HepG2 (cell line): ENCODE data around the gene MAB21L4. TPM values are rescaled to one million over a fixed set of nuclear protein-coding genes. Genes with fewer than 3 reads are reported as not detected.

Experiments
- EHMT2 ChIP-seq: fragments of 200-600 bp; sonication (generic); IDR thresholded peaks from 2 replicates; pipeline ENCODE4 v1.7.0; 2017; ENCODE audit warnings: antibody characterized with exemption, low read depth, low read length, borderline replicate concordance
- FIP1L1 ChIP-seq: fragments of 200-400 bp; formaldehyde crosslinking; IDR thresholded peaks from 2 replicates; pipeline ENCODE4 v1.6.1; 2018; ENCODE audit warnings: low read depth, mild to moderate bottlenecking, low read length, moderate library complexity, borderline replicate concordance; ENCODE audit not compliant: insufficient read depth
- KMT2B ChIP-seq: IDR thresholded peaks from 2 replicates; pipeline ENCODE4 v1.6.1; 2016; ENCODE audit warnings: missing genetic modification reagents, missing compliant biosample characterization
- NCOA1 ChIP-seq: sonication (generic); formaldehyde crosslinking; IDR thresholded peaks from 2 replicates; pipeline ENCODE4 v1.9.0; 2021; ENCODE audit warnings: missing genetic modification reagents
- NFE2L2 ChIP-seq: fragments of 150-350 bp; IDR thresholded peaks from 2 replicates; pipeline ENCODE4 v1.6.1; 2014; ENCODE audit warnings: low read length
- NFIC ChIP-seq: IDR thresholded peaks from 2 replicates; pipeline ENCODE4 v1.6.1; 2012; ENCODE audit warnings: mild to moderate bottlenecking, low read length, inconsistent platforms
- NR2C2 ChIP-seq: sonication (generic); formaldehyde crosslinking; IDR thresholded peaks from 2 replicates; pipeline ENCODE4 v1.4.0; 2020; ENCODE audit warnings: missing genetic modification reagents, mild to moderate bottlenecking, moderate library complexity, borderline replicate concordance
- PAX8 ChIP-seq: sonication (generic); formaldehyde crosslinking; IDR thresholded peaks from 2 replicates; pipeline ENCODE4 v1.8.0; 2022; ENCODE audit warnings: mild to moderate bottlenecking, missing genetic modification reagents, borderline replicate concordance
- PHF8 ChIP-seq: sonication (generic); formaldehyde crosslinking; IDR thresholded peaks from 2 replicates; pipeline ENCODE4 v1.5.0; 2020; ENCODE audit warnings: missing genetic modification reagents
- XRCC5 ChIP-seq: fragments of 200-400 bp; formaldehyde crosslinking; optimal IDR thresholded peaks from 2 replicates; pipeline ENCODE3; 2017; ENCODE audit warnings: mild to moderate bottlenecking, low read length
- ZNF296 ChIP-seq: sonication (generic); formaldehyde crosslinking; conservative IDR thresholded peaks from 2 replicates; pipeline ENCODE4 v1.5.0; 2020; ENCODE audit warnings: mild to moderate bottlenecking, missing genetic modification reagents
- ZNF737 ChIP-seq: sonication (generic); formaldehyde crosslinking; IDR thresholded peaks from 2 replicates; pipeline ENCODE4 v1.5.0; 2020; ENCODE audit warnings: missing genetic modification reagents, mild to moderate bottlenecking, borderline replicate concordance
- ZNF775 ChIP-seq: sonication (generic); formaldehyde crosslinking; IDR thresholded peaks from 2 replicates; pipeline ENCODE4 v1.4.0; 2020; ENCODE audit warnings: missing genetic modification reagents, mild to moderate bottlenecking, moderate library complexity, borderline replicate concordance
- ZNF879 ChIP-seq: sonication (generic); formaldehyde crosslinking; IDR thresholded peaks from 2 replicates; pipeline ENCODE4 v1.8.1; 2023; ENCODE audit warnings: missing genetic modification reagents
- polyA plus RNA-seq, 8 experiments: library from polyadenylated mRNA; depleted of rRNA in 3 of 8; stranded (reverse) in 7 of 8; unstranded in 1 of 8; fragments of >200 nt; fragmentation: Illumina TruSeq in 4 of 8; extraction: Trizol in 4 of 8; gene quantifications; 2 replicates each; pipeline versions ENCODE4 v1.2.1 to v1.2.3, GENCODE V29; 2011 to 2016; ENCODE audit warnings: low read depth in 4 of 8, missing spikeins in 1 of 8, mixed read lengths in 1 of 8; ENCODE audit not compliant: insufficient read depth in 1 of 8
- total RNA-seq, 5 experiments: library from RNA; depleted of rRNA; stranded (reverse); fragments of >200 nt; fragmentation: Illumina TruSeq; extraction: Trizol; gene quantifications; 2 replicates each; pipeline ENCODE4 v1.2.3, GENCODE V29; 2016; ENCODE audit warnings: low read depth in 1 of 5
- TF ChIP-seq, protein P1 (sequence below): sonication (generic); formaldehyde crosslinking; IDR thresholded peaks from 2 replicates; pipeline ENCODE4 v1.4.0; 2020; ENCODE audit warnings: missing genetic modification reagents
- TF ChIP-seq, protein P2 (sequence below): sonication (generic); formaldehyde crosslinking; IDR thresholded peaks from 2 replicates; pipeline ENCODE4 v1.5.0; 2020; ENCODE audit warnings: mild to moderate bottlenecking, missing genetic modification reagents
- TF ChIP-seq, protein P3 (sequence below): IDR thresholded peaks from 2 replicates; pipeline ENCODE4 v1.4.0; 2020; ENCODE audit warnings: mild to moderate bottlenecking, missing genetic modification reagents
- TF ChIP-seq, protein P4 (sequence below): sonication (generic); formaldehyde crosslinking; IDR thresholded peaks from 2 replicates; pipeline ENCODE4 v1.5.0; 2020; ENCODE audit warnings: mild to moderate bottlenecking, missing genetic modification reagents

MAB21L4 gene
- total and polyA plus RNA-seq, 2 of the 13 experiments (the other 11 are each of a cell fraction or from before 2014, with no cell fraction given), result 3.0 to 14.0 TPM

DNA sequence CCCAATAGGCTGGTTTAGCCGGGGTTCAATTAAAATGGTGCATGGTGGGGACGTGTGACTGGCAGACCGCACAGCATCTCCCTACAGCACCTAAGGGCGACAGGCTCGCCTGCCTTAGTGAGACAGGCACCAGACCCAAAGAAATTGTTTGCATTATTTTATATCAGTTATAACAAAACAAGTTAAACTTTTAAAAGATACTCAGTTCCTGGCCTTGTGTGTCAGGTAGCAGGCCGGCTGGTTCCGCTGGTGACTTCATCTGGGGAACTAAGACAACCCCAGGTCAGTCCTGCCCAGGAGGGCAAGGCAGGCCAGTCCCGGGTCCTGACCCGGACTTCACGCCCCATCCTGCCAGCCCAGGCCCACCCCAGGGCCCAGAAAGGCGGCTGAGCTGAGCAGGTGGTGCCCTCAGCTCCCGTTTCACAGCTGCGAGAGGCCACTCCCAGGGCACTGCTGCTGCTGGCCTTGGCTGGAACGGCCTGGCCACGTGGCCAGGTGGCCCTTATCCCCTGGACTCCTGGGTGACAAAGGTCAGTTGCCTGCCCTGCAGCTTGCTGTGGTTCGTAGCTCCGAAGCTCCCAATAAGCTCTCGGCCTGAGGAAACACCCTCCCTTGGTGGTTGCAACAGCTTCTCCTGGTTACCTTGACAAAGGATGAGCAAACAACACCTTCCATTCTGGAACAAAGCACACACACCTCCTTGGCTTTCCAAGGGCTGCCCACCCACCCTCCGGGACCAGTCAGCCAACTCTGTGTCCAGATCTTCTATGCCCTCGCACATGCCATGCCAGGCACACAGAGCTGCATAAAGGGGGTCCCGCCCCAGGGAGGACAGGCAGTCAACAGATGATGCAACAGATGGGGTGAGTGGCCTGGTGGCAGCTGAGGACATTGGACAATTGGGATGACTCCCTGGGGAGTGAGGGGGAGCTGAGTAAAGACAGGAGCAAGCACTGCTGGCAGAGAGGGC, 38.6 kb downstream of the MAB21L4 start (continued):
- TF ChIP-seq KMT2B (CRISPR knock-in tag) (peak; percentile 80; the same call in 1 of the 2 replicates), ZNF775 (CRISPR knock-in tag) (peak; percentile 68; the same call in 1 of the 2 replicates), NCOA1 (CRISPR knock-in tag) (no peak; the same call in 1 of the 2 replicates), PAX8 (CRISPR knock-in tag) (0 out of 2 replicates have a peak, but pooled peaks have one; percentile 86), NFE2L2 (no peak), ZNF296 (CRISPR knock-in tag) (peak; percentile 99), FIP1L1 (no peak), XRCC5 (peak; percentile 86), PHF8 (peak; percentile 77; the same call in 1 of the 2 replicates), EHMT2 (peak; percentile 89), ZNF879 (peak; percentile 96), NFIC (no peak), NR2C2 (CRISPR knock-in tag) (peak; percentile 96), ZNF737 (CRISPR knock-in tag) (peak; percentile 55; the same call in 1 of the 2 replicates)
- TF ChIP-seq, protein P1, sequence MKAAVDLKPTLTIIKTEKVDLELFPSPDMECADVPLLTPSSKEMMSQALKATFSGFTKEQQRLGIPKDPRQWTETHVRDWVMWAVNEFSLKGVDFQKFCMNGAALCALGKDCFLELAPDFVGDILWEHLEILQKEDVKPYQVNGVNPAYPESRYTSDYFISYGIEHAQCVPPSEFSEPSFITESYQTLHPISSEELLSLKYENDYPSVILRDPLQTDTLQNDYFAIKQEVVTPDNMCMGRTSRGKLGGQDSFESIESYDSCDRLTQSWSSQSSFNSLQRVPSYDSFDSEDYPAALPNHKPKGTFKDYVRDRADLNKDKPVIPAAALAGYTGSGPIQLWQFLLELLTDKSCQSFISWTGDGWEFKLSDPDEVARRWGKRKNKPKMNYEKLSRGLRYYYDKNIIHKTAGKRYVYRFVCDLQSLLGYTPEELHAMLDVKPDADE, result 0 out of 2 replicates have a peak, but pooled peaks have one; percentile 36
- TF ChIP-seq, protein P2, sequence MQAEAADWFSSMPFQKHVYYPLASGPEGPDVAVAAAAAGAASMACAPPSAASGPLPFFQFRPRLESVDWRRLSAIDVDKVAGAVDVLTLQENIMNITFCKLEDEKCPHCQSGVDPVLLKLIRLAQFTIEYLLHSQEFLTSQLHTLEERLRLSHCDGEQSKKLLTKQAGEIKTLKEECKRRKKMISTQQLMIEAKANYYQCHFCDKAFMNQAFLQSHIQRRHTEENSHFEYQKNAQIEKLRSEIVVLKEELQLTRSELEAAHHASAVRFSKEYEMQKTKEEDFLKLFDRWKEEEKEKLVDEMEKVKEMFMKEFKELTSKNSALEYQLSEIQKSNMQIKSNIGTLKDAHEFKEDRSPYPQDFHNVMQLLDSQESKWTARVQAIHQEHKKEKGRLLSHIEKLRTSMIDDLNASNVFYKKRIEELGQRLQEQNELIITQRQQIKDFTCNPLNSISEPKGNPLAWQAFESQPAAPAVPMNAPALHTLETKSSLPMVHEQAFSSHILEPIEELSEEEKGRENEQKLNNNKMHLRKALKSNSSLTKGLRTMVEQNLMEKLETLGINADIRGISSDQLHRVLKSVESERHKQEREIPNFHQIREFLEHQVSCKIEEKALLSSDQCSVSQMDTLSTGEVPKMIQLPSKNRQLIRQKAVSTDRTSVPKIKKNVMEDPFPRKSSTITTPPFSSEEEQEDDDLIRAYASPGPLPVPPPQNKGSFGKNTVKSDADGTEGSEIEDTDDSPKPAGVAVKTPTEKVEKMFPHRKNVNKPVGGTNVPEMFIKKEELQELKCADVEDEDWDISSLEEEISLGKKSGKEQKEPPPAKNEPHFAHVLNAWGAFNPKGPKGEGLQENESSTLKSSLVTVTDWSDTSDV (CRISPR knock-in tag), result peak; percentile 97; the same call in 1 of the 2 replicates
- TF ChIP-seq, protein P3, sequence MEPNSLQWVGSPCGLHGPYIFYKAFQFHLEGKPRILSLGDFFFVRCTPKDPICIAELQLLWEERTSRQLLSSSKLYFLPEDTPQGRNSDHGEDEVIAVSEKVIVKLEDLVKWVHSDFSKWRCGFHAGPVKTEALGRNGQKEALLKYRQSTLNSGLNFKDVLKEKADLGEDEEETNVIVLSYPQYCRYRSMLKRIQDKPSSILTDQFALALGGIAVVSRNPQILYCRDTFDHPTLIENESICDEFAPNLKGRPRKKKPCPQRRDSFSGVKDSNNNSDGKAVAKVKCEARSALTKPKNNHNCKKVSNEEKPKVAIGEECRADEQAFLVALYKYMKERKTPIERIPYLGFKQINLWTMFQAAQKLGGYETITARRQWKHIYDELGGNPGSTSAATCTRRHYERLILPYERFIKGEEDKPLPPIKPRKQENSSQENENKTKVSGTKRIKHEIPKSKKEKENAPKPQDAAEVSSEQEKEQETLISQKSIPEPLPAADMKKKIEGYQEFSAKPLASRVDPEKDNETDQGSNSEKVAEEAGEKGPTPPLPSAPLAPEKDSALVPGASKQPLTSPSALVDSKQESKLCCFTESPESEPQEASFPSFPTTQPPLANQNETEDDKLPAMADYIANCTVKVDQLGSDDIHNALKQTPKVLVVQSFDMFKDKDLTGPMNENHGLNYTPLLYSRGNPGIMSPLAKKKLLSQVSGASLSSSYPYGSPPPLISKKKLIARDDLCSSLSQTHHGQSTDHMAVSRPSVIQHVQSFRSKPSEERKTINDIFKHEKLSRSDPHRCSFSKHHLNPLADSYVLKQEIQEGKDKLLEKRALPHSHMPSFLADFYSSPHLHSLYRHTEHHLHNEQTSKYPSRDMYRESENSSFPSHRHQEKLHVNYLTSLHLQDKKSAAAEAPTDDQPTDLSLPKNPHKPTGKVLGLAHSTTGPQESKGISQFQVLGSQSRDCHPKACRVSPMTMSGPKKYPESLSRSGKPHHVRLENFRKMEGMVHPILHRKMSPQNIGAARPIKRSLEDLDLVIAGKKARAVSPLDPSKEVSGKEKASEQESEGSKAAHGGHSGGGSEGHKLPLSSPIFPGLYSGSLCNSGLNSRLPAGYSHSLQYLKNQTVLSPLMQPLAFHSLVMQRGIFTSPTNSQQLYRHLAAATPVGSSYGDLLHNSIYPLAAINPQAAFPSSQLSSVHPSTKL, result peak; percentile 95
- TF ChIP-seq, protein P4, sequence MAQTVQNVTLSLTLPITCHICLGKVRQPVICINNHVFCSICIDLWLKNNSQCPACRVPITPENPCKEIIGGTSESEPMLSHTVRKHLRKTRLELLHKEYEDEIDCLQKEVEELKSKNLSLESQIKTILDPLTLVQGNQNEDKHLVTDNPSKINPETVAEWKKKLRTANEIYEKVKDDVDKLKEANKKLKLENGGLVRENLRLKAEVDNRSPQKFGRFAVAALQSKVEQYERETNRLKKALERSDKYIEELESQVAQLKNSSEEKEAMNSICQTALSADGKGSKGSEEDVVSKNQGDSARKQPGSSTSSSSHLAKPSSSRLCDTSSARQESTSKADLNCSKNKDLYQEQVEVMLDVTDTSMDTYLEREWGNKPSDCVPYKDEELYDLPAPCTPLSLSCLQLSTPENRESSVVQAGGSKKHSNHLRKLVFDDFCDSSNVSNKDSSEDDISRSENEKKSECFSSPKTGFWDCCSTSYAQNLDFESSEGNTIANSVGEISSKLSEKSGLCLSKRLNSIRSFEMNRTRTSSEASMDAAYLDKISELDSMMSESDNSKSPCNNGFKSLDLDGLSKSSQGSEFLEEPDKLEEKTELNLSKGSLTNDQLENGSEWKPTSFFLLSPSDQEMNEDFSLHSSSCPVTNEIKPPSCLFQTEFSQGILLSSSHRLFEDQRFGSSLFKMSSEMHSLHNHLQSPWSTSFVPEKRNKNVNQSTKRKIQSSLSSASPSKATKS (CRISPR knock-in tag), result peak; percentile 99
